OCI-LY3 (cell line): Measurements from ENCODE around the gene SCN8A.

Experiments
- H2AFZ ChIP-seq: fragments of 200-600, 300-600 bp; shearing (Covaris generic); 2 replicates; pipeline ENCODE4 v1.6.0; 2014; ENCODE audit warnings: antibody characterized with exemption, low read depth, low read length
- H3K27ac ChIP-seq: fragments of 200-600, 300-600 bp; sonication (generic); 2 replicates; pipeline ENCODE4 v1.5.1; 2014; ENCODE audit warnings: mild to moderate bottlenecking, low read length, moderate library complexity, mixed read lengths
- H3K27me3 ChIP-seq: fragments of 200-600, 300-600 bp; sonication (generic); 2 replicates; pipeline ENCODE4 v1.6.1; 2014; ENCODE audit warnings: low read depth, low read length, mixed read lengths
- H3K36me3 ChIP-seq: fragments of 200-600, 300-600 bp; sonication (generic); replicated peaks from 2 replicates; pipeline ENCODE3; 2014; ENCODE audit warnings: low read depth, low read length, mixed read lengths
- H3K4me1 ChIP-seq: fragments of 300-600, 200-600 bp; sonication (generic); 2 replicates; pipeline ENCODE4 v1.6.1; 2014; ENCODE audit warnings: low read length, mixed read lengths
- H3K4me2 ChIP-seq: fragments of 200-600, 300-600 bp; sonication (generic); 2 replicates; pipeline ENCODE4 v1.6.1; 2014; ENCODE audit warnings: low read length, mixed read lengths
- H3K4me3 ChIP-seq: fragments of 300-600, 200-600 bp; sonication (generic); 2 replicates; pipeline ENCODE4 v1.5.1; 2014; ENCODE audit warnings: antibody characterized with exemption, mild to moderate bottlenecking, low read length, moderate library complexity
- H3K79me2 ChIP-seq: fragments of 300-600, 200-600 bp; shearing (Covaris generic); 2 replicates; pipeline ENCODE4 v1.6.1; 2014; ENCODE audit warnings: mild to moderate bottlenecking, low read length, mixed read lengths
- H3K9ac ChIP-seq: fragments of 300-600, 200-600 bp; shearing (Covaris generic); 2 replicates; pipeline ENCODE4 v1.6.0; 2014; ENCODE audit warnings: mild to moderate bottlenecking, low read length, moderate library complexity
- H3K9me3 ChIP-seq: fragments of 200-600, 300-600 bp; shearing (Covaris generic); 2 replicates; pipeline ENCODE4 v1.6.1; 2014; ENCODE audit warnings: low read length, mixed read lengths; ENCODE audit not compliant: insufficient read depth
- H4K20me1 ChIP-seq: fragments of 200-600, 300-600 bp; sonication (generic); 2 replicates; pipeline ENCODE4 v1.6.1; 2016; ENCODE audit warnings: low read length, mixed read lengths; ENCODE audit not compliant: insufficient read depth
- CTCF ChIP-seq: fragments of 200-600, 300-600 bp; sonication (generic); IDR thresholded peaks from 2 replicates; pipeline ENCODE4 v1.5.1; 2014; ENCODE audit warnings: antibody characterized with exemption, low read length, low read depth
- EZH2phosphoT487 ChIP-seq: fragments of 200-600 bp; shearing (Covaris generic); IDR thresholded peaks from 2 replicates; pipeline ENCODE4 v1.6.1; 2018; ENCODE audit warnings: antibody characterized with exemption, mixed run types, low read depth

The SCN8A gene

GRCh38 chr12:51687614-51688013 is 96.6 kb downstream of the SCN8A start:
- no peaks in the 10 kb centered on the region for H3K79me2 ChIP-seq
- H3K4me2 ChIP-seq, result no peak overlapping the region
- no peaks in the 10 kb centered on the region for H3K9me3 ChIP-seq
- no peak overlapping the region for H3K4me3 ChIP-seq
- no peak overlapping the region for H2AFZ ChIP-seq
- no peaks in the 10 kb centered on the region for H4K20me1 ChIP-seq
- no peaks in the 10 kb centered on the region for H3K36me3 ChIP-seq
- no peak overlapping the region for H3K9ac ChIP-seq
- H3K27ac ChIP-seq, result no peak overlapping the region
- TF ChIP-seq CTCF, result no peak
- no peak for TF ChIP-seq EZH2phosphoT487
- no peaks in the 10 kb centered on the region for H3K27me3 ChIP-seq
- no peaks in the 10 kb centered on the region for H3K4me1 ChIP-seq

- Histone ChIP-seq H3K9me3 (no peaks in the 10 kb centered on the region), H3K36me3 (no peaks in the 10 kb centered on the region), H2AFZ (no peak overlapping the region), H3K27ac (no peak overlapping the region), H3K9ac (no peak overlapping the region), H4K20me1 (no peaks in the 10 kb centered on the region), H3K4me3 (no peak overlapping the region), H3K4me2 (no peak overlapping the region), H3K27me3 (no peaks in the 10 kb centered on the region), H3K4me1 (no peaks in the 10 kb centered on the region), H3K79me2 (no peaks in the 10 kb centered on the region)
- TF ChIP-seq CTCF, result no peak
- TF ChIP-seq EZH2phosphoT487, result no peak
Observed at GRCh38 chr12:51689983-51690382, 99.0 kb downstream of the SCN8A start.

GRCh38 chr12:51692016-51692415 is 101.0 kb downstream of the SCN8A start:
- H3K27me3 ChIP-seq, result no peaks in the 10 kb centered on the region
- TF ChIP-seq EZH2phosphoT487, result no peak
- TF ChIP-seq CTCF, result no peak
- H4K20me1 ChIP-seq, result no peaks in the 10 kb centered on the region
- no peak overlapping the region for H3K27ac ChIP-seq
- H3K9me3 ChIP-seq, result no peaks in the 10 kb centered on the region
- H3K4me1 ChIP-seq, result no peaks in the 10 kb centered on the region
- H3K9ac ChIP-seq, result no peak overlapping the region
- H3K36me3 ChIP-seq, result no peaks in the 10 kb centered on the region
- no peak overlapping the region for H3K4me3 ChIP-seq
- no peak overlapping the region for H3K4me2 ChIP-seq
- no peak overlapping the region for H2AFZ ChIP-seq
- H3K79me2 ChIP-seq, result no peaks in the 10 kb centered on the region

GRCh38 chr12:51693569-51693968 is 102.5 kb downstream of the SCN8A start:
- TF ChIP-seq EZH2phosphoT487 (no peak), CTCF (no peak)
- H3K27ac ChIP-seq, result no peak overlapping the region
- no peaks in the 10 kb centered on the region for H3K79me2 ChIP-seq
- no peak overlapping the region for H3K4me3 ChIP-seq
- no peak overlapping the region for H3K4me2 ChIP-seq
- H3K9me3 ChIP-seq, result no peaks in the 10 kb centered on the region
- H3K9ac ChIP-seq, result no peak overlapping the region
- no peaks in the 10 kb centered on the region for H3K27me3 ChIP-seq
- H3K36me3 ChIP-seq, result no peaks in the 10 kb centered on the region
- H4K20me1 ChIP-seq, result no peaks in the 10 kb centered on the region
- H3K4me1 ChIP-seq, result no peaks in the 10 kb centered on the region
- H2AFZ ChIP-seq, result no peak overlapping the region
